KG1 (cell line): Measurements from ENCODE around the gene HBA1.
"Not testable (repeated sequence)": the region's sequence is repeated elsewhere in the genome, so short reads cannot be mapped to it uniquely, and the experiment has no call there.

Experiments used
- DNase-seq: peaks from one replicate; lab custom pipeline; 2025; lab: John Stamatoyannopoulos, UW

Gene HBA1

GRCh38 chr16:160242-160641, 16.2 kb upstream of the HBA1 start:
- not testable (repeated sequence) for DNase-seq

GRCh38 chr16:160691-161190, 15.7 kb upstream of the HBA1 start:
- no peak for DNase-seq

- no peak for DNase-seq
These were observed 14.0 kb upstream of the HBA1 start for GRCh38 chr16:162271-162991.

GRCh38 chr16:163139-163538, 13.3 kb upstream of the HBA1 start:
- not testable (repeated sequence) for DNase-seq

- DNase-seq = not testable (repeated sequence)
These were observed 12.8 kb upstream of the HBA1 start for GRCh38 chr16:163696-164095.

GRCh38 chr16:164134-164823, 12.2 kb upstream of the HBA1 start:
- DNase-seq = not testable (repeated sequence)

- DNase-seq = no peak
These were observed 11.5 kb upstream of the HBA1 start for GRCh38 chr16:164827-165538.

GRCh38 chr16:165539-166374, 10.7 kb upstream of the HBA1 start, which contains the start of gene HBM:
HBM (plus strand) TSS chr16:165978; CDS start chr16:165998, 20 bp downstream.
- no peak for DNase-seq

- DNase-seq = no peak
These were observed 9.9 kb upstream of the HBA1 start for GRCh38 chr16:166375-167121.

- no peak for DNase-seq
These were observed 9.3 kb upstream of the HBA1 start for GRCh38 chr16:167122-167690.

GRCh38 chr16:168424-168823, 8.1 kb upstream of the HBA1 start:
- no peak for DNase-seq

- no peak for DNase-seq
These were observed 7.5 kb upstream of the HBA1 start for GRCh38 chr16:169014-169413.

- not testable (repeated sequence) for DNase-seq
These were observed 6.4 kb upstream of the HBA1 start for GRCh38 chr16:170088-170507.

GRCh38 chr16:170788-171187, 5.7 kb upstream of the HBA1 start:
- no peak for DNase-seq

- DNase-seq = not testable (repeated sequence)
These were observed 4.0 kb upstream of the HBA1 start, which contains the start of gene HBA2 for GRCh38 chr16:172374-172941. HBA2 (plus strand) TSS chr16:172876; CDS start chr16:172913, 37 bp downstream.

GRCh38 chr16:173211-173854, 3.1 kb upstream of the HBA1 start:
- not testable (repeated sequence) for DNase-seq

GRCh38 chr16:173928-174769, 2.3 kb upstream of the HBA1 start:
- DNase-seq = not testable (repeated sequence)
